Stomach (tissue), 4 donors: ENCODE measurements around the gene ESPNL.

Experiments
- CTCF ChIP-seq, 7 experiments: fragments of 450-650 bp in 4 of 7; fragments of 200-600 bp in 3 of 7; sonication (generic) in 3 of 7; IDR thresholded peaks; one replicate each; pipeline ENCODE4 v1.5.1; 2016 to 2019; ENCODE audit warnings: antibody characterized with exemption in 7 of 7, control low read depth in 2 of 7, mild to moderate bottlenecking in 1 of 7
- EP300 ChIP-seq: sonication (generic); formaldehyde crosslinking; IDR thresholded peaks from one replicate; pipeline ENCODE4 v1.6.1; 2017; ENCODE audit warnings: antibody characterized with exemption
- POLR2A ChIP-seq, 4 donors: fragments of 450-650 bp; IDR thresholded peaks; one replicate each; pipeline ENCODE4 v1.6.1; 2016; ENCODE audit warnings: antibody characterized with exemption in 4 of 4, control low read depth in 2 of 4, mild to moderate bottlenecking in 1 of 4, moderate library complexity in 1 of 4

- TF ChIP-seq CTCF (IDR thresholded peaks at IDR 0.05) (no peak), EP300 (no peak), POLR2A (IDR thresholded peaks at IDR 0.05) (no peak)
These were observed 5.0 kb upstream of the ESPNL start for GRCh38 chr2:238095143-238095542.
